CD4-positive, alpha-beta T cell treated with Interleukin-17A for 4 hours (primary cell): ENCODE measurements around the gene RPL38.

Source experiments
- DNase-seq: peaks from one replicate; pipeline ENCODE4 v3.0.0-alpha.2; 2020; ENCODE audit warnings: mixed read lengths

The RPL38 gene

DNA sequence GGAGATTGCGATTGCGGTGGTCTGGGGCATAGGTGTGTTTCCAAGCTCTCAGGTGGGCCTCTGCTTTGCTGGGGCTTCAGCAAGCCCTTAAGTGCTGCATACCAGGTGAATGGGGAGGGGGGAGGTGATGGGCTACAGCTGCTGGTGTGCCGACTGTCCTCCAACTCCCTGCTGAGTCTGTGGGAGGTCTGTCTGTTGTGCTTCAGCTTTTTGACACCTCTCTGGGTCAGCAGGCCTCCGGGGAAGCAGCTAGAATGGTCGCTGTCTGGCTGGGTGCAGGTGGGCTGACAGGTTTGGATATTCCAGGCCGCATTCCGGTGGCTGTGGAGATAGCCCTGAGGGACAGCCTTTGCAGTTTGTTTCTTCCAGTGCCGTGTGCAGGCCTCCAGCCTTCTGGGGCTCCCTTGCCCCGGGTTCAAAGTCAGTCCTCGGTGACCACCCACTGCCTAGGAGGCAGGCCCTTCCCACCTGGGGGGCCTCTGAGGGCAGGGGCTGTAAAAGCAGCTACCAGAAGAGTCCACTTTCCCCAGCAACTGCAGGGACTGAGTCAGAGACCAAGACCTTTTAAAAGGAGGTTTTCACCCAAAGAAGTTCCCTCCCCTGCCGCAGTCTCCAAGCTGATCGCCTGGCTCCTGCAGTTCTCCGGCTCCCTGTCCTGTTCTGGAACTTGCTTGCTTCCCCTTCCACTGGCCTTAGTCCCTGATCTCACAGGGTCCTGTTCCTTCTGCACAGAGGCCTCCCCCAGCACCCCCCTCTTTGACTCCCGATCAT, 7.8 kb downstream of the RPL38 start:
- DNase-seq: no peak

DNA sequence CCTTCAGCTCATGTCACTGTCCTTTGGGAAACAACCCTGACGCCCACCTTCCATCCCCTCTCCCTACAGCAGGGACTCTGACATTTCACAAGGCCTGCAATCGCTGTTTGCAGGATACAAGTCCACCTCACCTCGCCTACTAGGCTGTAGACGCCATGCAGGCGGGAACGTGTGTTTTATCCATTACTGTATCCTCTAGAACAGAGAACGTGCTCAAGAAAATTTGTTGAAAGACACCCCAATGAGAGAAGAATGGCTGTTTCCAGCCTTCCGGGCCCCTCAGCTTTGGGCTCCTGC, 8.4 kb downstream of the RPL38 start:
- DNase-seq: no peak

DNA sequence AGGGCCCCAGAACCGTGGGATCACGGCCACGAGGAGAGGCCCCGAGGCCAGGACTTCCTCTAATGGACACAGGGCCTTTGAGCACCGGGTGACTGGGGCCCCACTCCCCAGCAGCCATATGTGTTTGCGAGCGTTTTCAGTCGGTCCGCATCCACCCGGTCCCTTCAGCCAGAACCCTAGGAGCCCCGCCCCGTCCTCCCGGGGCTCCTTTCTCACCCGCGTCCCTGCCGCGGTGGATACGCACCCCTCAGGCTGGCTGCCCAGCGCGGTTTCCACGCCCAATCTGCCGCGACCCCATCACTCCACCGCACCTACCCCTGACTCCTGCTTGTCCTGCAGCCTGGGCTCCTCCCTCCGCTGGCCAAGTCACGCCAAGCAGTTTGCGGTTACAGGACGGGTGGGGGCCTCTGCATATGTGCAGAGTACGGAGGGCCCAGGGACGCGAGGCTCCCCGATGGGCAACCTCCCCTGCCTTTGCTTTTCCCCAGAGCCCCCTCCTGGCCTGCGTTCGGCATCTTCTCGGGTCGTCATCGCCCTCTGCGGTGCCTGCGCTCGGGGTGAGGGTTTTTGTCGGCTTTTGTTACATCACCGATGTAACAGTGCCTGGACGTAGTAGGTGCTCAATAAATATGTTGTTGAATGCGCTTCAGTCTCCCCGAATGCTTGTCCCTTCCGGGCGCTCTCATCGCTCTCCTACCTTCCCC, 8.9 kb downstream of the RPL38 start:
- peak; percentile 35 for DNase-seq

DNA sequence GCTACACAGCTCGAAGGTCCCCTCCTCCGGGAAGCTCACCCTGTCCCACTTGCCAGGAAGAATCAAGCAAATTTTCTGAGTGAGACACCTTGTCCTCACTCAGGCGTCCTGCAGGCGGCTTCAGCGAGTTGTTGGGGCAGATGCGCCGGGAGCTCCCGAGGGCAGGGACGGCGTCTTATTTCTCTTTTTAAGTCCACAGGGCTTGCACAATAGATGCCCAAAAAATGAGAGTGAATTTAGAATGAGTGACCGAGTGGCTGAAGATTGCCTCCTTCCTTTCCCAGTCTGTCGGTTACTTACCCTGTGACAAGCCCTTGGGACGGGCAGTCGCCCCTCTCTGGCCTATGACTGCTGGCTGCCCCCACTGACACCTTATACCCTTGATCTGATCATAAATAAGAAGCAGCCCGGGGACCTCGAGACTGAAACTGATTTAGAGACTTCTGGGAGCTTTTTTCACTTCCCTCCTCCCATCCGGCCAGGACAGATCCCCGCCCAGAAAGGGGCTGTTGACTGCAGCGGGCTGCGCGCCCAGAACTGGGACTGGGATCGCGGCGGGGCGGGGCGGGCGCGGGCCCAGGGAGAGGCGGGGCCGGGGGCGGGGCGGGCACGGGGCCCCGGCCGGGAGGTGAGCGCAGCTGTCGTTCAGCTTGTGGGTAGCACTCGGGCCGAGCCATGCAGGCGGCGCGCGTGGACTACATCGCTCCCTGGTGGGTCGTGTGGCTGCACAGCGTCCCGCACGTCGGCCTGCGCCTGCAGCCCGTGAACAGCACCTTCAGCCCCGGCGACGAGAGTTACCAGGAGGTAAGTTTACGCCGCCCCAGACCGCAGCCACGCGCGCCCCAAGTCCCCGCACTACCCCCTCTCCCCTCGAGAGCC, 9.7 kb downstream of the RPL38 start, which contains the start of gene TTYH2:
Gene TTYH2 (plus strand): TSS at position 659 of the 879 bp plus-strand sequence. CDS start 17 bp downstream, at position 676.
- DNase-seq: peak; percentile 87

DNA sequence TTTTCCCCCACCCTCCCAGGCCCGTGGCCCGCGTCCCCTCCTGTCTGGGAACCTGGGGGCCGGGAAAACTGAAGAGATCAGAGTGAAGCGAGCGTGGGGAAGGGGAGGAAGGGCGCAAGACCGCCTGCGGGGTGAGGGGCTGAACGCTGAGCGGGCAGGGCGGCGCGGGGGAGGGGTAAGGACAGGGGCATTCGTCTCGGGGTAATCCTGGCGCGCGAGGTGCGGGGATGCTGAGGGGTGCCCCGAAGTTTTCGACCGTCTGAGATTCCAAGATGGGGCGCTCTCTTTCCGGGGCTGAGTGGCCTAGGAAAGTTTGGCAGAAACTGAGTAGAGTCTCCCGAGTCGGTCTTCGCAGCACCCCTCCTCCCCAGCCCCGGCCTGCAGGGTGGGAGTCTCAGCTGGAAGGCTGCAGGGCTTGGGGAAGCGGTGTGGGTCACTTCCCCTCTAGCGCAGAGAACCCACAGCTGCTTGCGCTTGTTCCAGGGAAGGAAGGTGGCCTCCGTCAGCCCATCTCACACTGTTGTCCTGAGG, 10.4 kb downstream of the RPL38 start:
- DNase-seq: no peak

DNA sequence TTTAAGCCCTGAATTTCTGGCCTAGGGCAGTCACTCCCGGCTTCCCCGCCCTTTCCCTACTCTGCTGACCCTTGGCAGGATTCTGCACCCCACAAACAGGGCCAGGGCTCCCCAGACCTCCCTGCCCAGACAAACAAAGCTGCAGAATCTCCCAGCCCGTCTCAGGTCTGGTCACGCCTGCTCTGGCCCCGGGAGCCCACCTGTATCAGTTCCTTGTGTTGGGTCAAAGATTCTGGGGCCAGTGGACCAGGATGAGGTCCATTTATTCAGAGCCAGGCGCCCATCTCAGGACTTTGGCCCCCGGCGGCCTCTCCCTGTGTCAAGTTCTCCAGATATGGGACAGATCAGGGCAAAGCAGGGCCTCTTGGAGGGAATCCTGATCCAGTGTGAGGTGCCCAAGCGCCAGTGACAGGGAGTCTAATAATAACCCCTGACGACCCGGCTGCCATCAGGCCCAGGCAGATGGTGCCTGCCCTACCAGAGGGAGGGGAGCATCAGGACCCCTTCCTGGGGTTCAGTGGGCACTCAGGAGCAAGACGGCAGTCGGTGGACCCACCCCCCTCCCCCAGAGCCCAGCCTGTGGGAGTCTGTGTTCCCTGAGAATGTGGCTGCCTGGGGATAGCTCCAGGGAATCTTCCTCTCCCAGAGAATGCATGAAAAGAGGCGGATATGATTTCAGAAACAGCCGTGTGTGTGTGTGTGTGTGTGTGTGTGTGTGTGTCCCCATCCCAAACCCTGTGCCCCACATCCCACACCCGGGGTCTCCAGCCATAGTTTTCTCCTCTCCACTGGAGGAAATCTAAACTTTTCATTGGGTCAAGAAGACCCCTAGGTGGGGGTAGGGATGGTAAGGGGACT, 11.2 kb downstream of the RPL38 start:
- no peak for DNase-seq

DNA sequence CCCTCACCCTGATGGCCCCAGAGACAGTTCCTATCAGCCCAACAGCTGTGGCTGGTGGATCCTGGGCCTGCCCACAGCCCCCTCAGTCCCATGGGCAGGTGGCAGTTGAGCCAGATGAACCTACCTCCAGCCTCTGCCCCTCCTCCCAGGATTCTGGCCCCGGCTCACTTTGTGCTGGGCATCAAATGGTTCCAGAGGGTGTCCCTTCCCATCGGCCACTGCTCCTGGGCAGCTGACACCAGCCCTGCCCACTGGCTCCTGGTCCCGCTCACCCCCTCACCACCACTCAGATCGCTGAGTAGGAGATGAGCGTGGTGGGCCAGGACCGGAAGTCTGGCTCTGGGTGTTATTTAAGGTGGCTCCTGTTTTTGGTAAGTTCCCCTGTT, 11.9 kb downstream of the RPL38 start:
- DNase-seq: no peak

DNA sequence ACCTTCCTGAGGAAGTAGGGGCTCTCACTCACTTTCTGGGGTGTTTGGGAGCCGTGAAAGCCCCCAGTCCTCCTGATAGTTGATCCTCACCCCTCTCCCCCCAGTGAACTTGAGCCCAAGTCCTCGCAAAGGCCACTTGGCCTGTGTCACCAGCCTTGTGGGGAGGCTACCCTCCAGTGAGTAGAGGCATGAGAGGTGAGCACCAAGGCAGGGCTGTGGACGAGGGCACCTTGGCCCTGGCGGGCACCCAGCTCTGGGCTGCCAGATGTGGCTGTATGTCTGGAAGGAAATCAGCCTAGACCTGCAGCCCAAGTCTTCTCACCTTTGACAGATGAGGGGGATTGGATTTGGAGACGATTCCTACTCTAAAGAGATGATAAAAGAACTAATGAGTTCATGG, 13.0 kb downstream of the RPL38 start:
- DNase-seq: no peak

DNA sequence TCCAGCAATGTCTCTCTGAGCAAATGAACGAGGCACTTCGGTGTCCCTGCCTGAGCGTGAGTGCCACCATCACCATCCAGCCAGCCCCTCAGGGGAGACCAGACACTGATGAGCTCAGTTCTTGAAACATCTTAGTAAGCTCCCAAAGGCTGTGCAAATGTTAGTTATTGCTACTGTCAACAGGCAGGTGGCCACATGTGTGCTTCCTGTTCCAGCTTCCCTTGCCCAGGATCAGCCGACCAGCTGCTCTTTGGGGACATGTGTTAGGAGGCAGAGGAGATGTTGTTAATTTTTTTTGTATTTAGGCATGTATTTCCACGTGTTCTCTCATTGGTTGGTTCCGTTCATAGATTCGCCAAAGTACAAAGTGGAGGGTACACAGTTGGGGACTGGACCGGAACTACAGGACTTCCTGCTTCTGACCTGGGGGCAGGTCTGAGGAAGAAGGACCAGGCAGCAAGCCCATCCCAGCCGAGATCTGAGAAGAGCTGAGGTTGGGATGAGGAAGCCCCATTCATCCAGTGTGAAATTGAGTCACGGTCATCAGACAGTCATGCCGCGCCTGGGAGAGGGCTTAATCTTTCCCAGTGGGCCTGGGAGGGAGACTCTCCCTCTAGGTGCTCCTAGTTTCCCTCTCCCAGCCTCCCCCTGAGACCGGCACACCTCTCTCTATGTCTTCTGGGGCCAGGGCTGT, 13.7 kb downstream of the RPL38 start:
- no peak for DNase-seq

DNA sequence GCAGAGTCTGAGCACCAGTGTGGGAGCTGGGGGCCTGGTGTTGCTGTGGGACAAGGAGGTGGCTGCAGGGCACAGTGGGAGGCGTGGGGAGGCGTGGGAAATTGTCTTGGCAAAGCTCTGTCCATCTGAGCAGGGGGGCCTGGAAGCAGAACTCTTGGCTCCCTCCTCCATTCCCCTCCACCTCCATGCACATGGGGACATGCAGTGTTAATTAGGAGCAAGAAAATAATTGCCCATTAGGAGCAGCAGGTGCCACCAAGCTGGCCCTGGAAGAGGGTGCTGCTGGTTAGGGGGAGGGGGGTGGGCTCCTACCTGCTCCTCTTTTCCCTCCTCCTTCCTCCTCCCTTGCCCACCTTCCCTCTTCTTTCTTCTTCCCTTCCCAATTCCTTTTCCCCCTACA, 14.4 kb downstream of the RPL38 start:
- no peak for DNase-seq

DNA sequence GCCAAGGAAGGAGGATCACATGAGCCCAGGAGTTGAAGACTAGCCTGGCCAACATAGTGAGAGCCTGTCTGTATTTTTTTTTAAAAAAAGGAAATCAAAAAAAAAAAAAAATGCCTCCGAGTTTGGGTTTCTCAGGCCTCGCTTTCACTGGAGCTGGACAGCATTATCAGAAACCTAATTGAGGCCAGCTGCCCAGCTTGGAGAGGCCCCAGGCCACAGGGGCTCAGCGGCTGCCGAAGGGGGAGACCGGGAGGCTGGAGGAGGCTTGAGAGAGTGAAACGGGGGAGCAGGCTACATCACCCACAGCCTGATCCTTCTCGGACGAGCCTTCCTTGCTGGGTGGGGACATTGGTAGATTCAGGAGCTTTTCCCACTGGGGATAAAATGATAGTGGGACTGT, 15.0 kb downstream of the RPL38 start:
- no peak for DNase-seq

DNA sequence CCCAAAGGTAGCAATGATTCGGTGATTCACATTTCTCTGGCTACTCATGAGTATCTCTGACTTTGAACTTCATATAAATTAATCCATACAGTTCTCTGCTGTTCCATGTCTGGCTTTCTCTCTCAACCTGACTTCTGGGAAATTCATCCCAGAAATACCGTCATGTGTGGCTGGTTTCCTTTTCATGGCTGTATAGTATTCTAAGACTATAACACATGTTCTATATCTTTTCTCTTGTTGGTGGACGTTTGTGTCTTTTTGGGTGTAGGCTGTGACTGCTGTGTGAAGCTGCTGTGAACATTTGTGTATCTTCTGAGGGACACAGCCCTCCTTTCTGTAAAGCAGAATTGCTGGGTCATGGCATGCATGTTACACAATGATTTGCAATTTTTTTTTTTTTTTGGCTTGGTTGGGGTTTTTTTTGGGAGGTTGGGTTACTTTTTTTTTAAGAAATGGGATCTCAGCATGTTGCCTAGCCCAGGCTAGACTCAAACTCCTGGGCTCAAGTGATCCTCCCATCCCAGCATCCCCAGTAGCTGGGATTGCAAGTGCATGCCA, 16.2 kb downstream of the RPL38 start:
- DNase-seq: no peak

DNA sequence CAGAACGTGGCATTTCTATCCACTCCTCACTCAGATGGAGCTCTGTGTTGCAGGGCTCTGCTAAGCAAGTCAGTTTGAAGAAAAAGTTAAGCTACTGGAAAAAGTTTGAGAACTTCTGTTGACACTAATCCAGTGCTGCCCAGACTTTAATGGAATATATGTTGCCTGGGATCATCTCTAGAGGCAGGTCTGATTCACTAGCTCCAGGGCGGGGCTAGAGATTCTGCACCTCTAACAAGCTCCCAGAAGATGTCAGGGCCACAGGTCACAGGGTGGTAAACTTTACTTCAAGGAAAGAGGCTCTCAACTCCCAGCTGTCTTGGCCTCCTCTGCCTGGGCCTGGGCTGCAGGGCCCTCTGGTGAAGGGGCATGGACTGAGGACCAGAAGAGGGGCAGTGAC, 16.7 kb downstream of the RPL38 start:
- no peak for DNase-seq

DNA sequence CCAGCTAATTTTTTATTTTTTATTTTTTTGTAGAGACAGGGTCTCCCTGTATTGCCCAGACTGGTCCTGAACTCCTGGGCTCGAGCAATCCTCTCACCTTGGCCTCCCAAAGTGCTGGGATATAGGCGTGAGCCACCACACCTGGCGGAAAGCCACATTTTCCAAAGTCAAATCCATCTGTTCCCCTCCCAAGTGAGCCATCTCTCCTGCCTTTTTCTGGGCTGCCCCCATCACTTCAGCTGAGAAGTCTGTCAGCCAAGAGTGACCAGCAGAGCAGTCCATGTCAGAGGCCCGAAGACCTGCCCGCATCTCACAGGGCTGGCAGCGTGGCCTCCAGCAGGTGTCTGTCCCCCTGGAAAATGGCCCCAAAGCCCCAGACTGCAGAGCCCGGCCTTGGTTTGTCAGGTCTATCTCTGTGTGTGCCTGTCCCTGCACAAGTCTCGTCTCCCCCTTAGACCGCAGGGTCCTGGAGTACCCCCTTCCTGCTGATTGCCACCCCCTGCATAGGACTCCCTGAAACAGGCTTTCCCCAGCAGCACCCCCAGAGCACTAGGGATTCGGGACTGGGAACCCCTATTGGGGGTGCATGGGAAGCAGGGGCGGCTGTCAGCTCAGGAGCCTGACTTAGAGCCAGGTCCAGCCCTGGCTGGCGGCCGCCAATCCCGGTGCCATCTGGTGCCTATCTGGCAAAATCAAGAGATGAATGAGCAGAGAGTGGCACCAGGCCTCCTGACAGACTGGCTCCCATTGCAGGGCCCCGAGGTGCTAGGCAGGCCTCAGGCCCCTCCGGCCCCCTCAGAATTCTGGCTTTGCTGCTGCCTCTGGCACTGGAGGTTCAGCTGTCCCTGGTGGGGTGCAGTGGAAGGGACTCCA, 17.7 kb downstream of the RPL38 start:
- no peak for DNase-seq

DNA sequence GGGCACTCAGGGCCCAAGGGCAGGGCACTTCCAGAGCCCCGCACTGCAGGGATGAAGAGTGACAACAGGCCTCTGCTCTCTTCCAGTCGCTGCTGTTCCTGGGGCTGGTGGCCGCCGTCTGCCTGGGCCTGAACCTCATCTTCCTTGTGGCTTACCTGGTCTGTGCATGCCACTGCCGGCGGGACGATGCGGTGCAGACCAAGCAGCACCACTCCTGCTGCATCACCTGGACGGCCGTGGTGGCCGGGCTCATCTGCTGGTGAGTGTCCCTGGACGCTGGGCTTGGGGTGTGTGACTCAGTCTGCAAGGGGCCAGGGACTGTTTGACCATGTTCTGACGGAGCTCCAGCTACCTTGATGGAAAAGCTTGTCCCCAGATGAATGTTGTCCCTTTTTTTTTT, 18.9 kb downstream of the RPL38 start:
- DNase-seq: no peak

DNA sequence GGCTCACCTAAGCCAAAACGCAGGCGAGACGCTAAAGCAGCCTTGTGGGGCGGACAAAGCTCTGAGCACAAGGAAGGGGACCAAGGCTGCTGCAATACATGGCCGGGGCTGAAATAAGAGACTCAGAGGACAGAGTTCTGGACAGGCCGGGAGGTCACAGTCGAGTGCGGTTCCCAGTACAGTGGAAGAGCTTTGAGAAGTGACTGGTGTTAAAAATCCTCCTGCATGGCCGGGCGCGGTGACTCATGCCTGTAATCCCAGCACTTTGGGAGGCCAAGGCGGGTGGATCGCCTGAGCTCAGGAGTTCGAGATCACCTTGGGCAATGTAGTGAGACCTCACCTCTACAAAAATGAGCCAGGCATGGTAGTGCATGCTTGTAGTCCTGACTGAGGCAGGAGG, 20.4 kb downstream of the RPL38 start:
- no peak for DNase-seq

DNA sequence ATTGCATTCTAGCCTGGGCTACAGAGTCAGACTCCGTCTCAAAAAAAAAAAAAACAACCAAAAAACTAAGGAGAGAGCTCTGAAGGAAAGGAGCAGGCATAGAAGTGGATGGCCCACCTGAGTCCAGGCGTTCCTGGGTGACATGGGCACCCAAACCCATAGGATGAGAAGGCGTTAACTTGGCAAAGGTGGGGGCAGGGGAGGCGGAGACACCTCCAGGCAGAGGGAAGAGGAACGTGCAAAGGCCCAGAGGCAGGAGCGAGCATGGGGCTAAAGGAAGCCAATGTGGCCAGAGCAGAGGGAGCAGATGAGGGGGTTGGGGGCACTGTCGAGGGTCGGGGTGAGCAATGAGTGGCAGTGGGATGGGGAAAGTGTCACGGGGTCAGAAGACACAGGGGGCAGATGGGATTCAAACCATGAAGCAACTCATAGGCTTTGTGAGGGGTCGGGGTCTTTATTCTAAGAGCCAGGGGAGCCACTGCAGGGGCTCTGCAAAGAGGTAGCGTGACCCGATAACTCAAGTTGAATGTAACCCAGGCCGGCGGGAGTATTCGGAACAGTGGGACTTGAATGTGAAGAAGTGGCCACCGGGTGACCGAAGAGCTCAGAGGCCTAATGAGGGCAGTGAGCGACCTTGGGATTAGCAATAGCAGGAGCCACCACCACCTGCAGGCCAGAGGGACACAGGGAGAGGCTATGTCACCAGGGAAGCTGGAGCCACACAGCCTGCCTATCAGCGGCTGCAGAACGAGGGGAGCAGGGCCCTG, 21.7 kb downstream of the RPL38 start:
- no peak for DNase-seq

DNA sequence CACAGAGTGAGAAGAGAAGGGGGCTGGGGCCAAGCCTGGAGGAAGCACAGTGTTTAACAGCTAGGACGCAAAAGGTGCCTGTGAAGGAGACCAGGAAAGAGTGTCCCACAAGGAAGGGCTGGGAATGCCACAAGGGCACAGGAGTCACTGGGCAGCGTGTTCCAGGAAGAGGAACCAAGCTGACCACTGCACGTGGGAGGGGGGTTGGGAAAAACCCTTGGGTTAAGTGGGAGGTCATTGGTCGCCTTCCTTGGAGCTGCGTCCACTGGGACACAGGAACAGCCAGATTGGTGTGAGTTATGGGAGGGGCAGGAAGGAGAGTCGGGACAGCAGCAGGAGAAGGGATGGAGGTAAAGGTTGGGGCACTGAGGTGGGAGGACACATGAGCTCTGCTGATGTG, 22.8 kb downstream of the RPL38 start:
- no peak for DNase-seq

DNA sequence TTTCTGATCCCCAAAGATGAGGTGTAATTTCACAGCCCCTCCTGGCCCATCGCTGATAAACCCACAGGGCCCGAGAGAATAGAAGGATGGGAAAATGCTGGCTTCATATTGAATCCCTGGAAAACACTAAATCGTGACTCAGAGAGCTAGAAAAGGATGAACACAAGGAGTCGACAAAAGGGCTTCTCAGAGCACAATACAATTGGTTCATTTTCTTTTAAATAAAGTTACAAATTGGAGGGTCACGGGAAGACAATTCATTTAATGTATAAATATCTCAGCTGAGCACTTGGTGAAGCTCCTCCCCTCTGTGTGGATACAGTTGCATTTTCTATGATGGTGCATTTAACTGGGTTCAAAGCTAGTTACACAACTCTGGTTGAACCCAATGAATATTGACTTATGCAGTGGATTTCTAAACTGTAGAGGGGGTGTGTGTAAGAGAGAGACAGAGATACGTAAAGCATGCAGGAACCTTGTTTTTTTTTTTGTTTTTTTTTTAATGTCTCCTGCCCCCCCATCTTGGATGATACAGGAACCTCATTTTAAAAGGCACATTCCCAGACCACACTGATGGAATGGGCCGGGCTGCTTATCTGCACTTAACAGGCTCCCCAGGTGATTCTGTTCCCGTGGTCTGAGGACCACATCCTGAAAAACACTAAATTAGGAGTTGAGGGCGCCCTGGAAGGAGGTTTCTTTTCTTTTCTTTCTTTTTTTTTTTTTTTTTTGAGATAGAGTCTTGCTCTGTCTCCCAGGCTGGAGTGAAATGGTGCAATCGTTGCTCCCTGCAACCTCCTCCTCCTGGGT, 24.0 kb downstream of the RPL38 start:
- no peak for DNase-seq
